Measurements from ENCODE around the gene P2RX3.

DNA sequence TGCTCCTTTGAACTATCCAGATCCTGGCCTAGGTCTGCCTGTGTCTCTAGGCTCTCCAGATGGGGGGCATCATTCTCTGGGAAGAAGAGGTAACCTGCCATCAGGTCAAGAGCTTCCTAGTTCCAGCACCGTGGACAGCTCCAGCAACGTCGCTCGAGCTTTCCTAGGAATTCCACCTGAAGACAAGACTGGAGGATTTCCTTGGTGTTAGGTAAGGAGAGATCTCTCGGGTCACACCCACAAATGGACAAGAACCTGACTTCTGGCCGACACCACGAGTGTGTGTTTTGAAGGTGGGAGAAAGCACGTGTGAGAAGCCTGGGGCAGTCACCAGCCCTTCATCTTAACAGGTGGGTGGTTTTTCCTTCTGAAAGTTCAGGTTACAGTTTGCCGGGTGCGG is 41.6 kb downstream of the P2RX3 start:
- no peak for TF ChIP-seq ZBTB7A (IDR thresholded peaks at IDR 0.05; ENCODE audit: low read depth)
- TF ChIP-seq, protein P1, sequence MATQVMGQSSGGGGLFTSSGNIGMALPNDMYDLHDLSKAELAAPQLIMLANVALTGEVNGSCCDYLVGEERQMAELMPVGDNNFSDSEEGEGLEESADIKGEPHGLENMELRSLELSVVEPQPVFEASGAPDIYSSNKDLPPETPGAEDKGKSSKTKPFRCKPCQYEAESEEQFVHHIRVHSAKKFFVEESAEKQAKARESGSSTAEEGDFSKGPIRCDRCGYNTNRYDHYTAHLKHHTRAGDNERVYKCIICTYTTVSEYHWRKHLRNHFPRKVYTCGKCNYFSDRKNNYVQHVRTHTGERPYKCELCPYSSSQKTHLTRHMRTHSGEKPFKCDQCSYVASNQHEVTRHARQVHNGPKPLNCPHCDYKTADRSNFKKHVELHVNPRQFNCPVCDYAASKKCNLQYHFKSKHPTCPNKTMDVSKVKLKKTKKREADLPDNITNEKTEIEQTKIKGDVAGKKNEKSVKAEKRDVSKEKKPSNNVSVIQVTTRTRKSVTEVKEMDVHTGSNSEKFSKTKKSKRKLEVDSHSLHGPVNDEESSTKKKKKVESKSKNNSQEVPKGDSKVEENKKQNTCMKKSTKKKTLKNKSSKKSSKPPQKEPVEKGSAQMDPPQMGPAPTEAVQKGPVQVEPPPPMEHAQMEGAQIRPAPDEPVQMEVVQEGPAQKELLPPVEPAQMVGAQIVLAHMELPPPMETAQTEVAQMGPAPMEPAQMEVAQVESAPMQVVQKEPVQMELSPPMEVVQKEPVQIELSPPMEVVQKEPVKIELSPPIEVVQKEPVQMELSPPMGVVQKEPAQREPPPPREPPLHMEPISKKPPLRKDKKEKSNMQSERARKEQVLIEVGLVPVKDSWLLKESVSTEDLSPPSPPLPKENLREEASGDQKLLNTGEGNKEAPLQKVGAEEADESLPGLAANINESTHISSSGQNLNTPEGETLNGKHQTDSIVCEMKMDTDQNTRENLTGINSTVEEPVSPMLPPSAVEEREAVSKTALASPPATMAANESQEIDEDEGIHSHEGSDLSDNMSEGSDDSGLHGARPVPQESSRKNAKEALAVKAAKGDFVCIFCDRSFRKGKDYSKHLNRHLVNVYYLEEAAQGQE (IDR thresholded peaks at IDR 0.05; ENCODE audit: low read depth): peak; percentile 95
- TF ChIP-seq CEBPB (IDR thresholded peaks at IDR 0.05): no peak
- TF ChIP-seq, protein P2, sequence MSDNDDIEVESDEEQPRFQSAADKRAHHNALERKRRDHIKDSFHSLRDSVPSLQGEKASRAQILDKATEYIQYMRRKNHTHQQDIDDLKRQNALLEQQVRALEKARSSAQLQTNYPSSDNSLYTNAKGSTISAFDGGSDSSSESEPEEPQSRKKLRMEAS (IDR thresholded peaks at IDR 0.05): no peak
- no peak for TF ChIP-seq RAD21 (IDR thresholded peaks at IDR 0.05; ENCODE audit: low read depth)
- no peak for TF ChIP-seq EP300 (IDR thresholded peaks at IDR 0.05; ENCODE audit: borderline replicate concordance)
- TF ChIP-seq FOXM1 (IDR thresholded peaks at IDR 0.05; ENCODE audit: borderline replicate concordance, low read depth): no peak
- TF ChIP-seq, protein P3, sequence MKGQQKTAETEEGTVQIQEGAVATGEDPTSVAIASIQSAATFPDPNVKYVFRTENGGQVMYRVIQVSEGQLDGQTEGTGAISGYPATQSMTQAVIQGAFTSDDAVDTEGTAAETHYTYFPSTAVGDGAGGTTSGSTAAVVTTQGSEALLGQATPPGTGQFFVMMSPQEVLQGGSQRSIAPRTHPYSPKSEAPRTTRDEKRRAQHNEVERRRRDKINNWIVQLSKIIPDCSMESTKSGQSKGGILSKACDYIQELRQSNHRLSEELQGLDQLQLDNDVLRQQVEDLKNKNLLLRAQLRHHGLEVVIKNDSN (IDR thresholded peaks at IDR 0.05): no peak
- TF ChIP-seq NFIC (IDR thresholded peaks at IDR 0.05): no peak
- TF ChIP-seq TAF1 (IDR thresholded peaks at IDR 0.05; ENCODE audit: low read depth): no peak
- no peak for TF ChIP-seq YY1 (IDR thresholded peaks at IDR 0.05; ENCODE audit: low read depth)
- peak; percentile 73 for TF ChIP-seq TEAD4 (IDR thresholded peaks at IDR 0.05)
- no peak for TF ChIP-seq TCF12 (IDR thresholded peaks at IDR 0.05; ENCODE audit: low read depth)
- no peak for TF ChIP-seq CREB1 (IDR thresholded peaks at IDR 0.05; ENCODE audit: low read depth)
